ENCODE measurements around the gene FRMD8.

DNA sequence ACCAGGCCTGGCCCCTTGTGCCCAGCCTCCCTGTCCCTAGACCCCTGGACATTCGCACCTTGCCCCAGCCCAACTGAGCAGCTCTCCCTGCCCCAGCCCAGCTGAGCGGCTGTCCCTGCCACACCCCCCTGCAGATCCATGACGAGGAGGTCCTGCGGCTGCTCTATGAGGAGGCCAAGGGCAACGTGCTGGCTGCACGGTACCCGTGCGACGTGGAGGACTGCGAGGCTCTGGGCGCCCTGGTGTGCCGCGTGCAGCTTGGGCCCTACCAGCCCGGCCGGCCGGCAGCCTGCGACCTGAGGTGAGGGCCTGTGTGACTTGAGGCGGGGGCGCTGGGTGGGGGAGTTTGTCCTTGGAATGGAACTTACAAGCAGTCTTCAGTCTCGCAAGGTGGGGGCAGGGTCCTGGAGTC, 7.7 kb downstream of the FRMD8 start:
- TF ChIP-seq NRF1 (IDR thresholded peaks at IDR 0.05; ENCODE audit: low read depth, low read length) (no peak), EZH2 (IDR thresholded peaks at IDR 0.05; ENCODE audit: low read depth, low read length, severe bottlenecking) (no peak), EP300 (IDR thresholded peaks at IDR 0.05; ENCODE audit: borderline replicate concordance in 1 of 2, low read depth in 2 of 2, low read length in 2 of 2) (no peak), POLR2AphosphoS5 (IDR thresholded peaks at IDR 0.05; ENCODE audit: low read depth, low read length) (no peak)

Data from H1 (cell line).